Measurements from ENCODE around the gene ATP6V1C2.
"Not testable (repeated sequence)": the region's sequence is repeated elsewhere in the genome, so short reads cannot be mapped to it uniquely, and the experiment has no call there.

ATP6V1C2 gene

GRCh38 chr2:10788855-10789254 lies 67.4 kb downstream of the ATP6V1C2 start:
- no peak for DNase-seq

GRCh38 chr2:10790228-10790973 lies 69.0 kb downstream of the ATP6V1C2 start:
- peak in 1 of 4 experiments; percentile 10 for DNase-seq

GRCh38 chr2:10792001-10792634 lies 70.7 kb downstream of the ATP6V1C2 start:
- no peak for DNase-seq

- DNase-seq = no peak
Measured at GRCh38 chr2:10792660-10793400, 71.4 kb downstream of the ATP6V1C2 start.

GRCh38 chr2:10793816-10794215 lies 72.4 kb downstream of the ATP6V1C2 start:
- DNase-seq = no peak

GRCh38 chr2:10794876-10795275 lies 73.4 kb downstream of the ATP6V1C2 start:
- DNase-seq = no peak

- no peak for DNase-seq
Measured at GRCh38 chr2:10795508-10796046, 74.1 kb downstream of the ATP6V1C2 start.

- no peak for DNase-seq
Measured at GRCh38 chr2:10796703-10797102, 75.3 kb downstream of the ATP6V1C2 start.

GRCh38 chr2:10798783-10799182 lies 77.4 kb downstream of the ATP6V1C2 start:
- DNase-seq = no peak

GRCh38 chr2:10800163-10800562 lies 78.7 kb downstream of the ATP6V1C2 start:
- DNase-seq = no peak

- no peak for DNase-seq
Measured at GRCh38 chr2:10802657-10803056, 81.2 kb downstream of the ATP6V1C2 start.

GRCh38 chr2:10805990-10806389 lies 84.6 kb downstream of the ATP6V1C2 start:
- not testable (repeated sequence) for DNase-seq

- DNase-seq = no peak
Measured at GRCh38 chr2:10806543-10806942, 85.1 kb downstream of the ATP6V1C2 start.

GRCh38 chr2:10810202-10811161 lies 89.1 kb downstream of the ATP6V1C2 start:
- DNase-seq = no peak

GRCh38 chr2:10811517-10811916 lies 90.1 kb downstream of the ATP6V1C2 start:
- no peak for DNase-seq

- peak; percentile 88 to 91 (median 89) for DNase-seq
Measured at GRCh38 chr2:10812362-10813162, 91.1 kb downstream of the ATP6V1C2 start, which contains the start of gene PDIA6. Gene PDIA6, minus strand, starts transcription at chr2:10812785. Its CDS starts 89 bp downstream, at chr2:10812696.

GRCh38 chr2:10813163-10814138 lies 92.0 kb downstream of the ATP6V1C2 start:
- DNase-seq = not testable (repeated sequence)

- DNase-seq = no peak
Measured at GRCh38 chr2:10814142-10814541, 92.7 kb downstream of the ATP6V1C2 start.

GRCh38 chr2:10814571-10815331 lies 93.3 kb downstream of the ATP6V1C2 start:
- DNase-seq = no peak
